Activated CD8-positive, alpha-beta memory T cell treated with anti-CD3 and anti-CD28 coated beads, Interleukin-2, amount 10 ng/mL, durations not matched to agents 7 days and 5 days (primary cell): ENCODE results near the gene PPP2R5D. TPM values are rescaled to one million over a fixed set of nuclear protein-coding genes. Genes with fewer than 3 reads are reported as not detected.
"Not testable (repeated sequence)": the region's sequence is repeated elsewhere in the genome, so short reads cannot be mapped to it uniquely, and the experiment has no call there.

ENCODE experiments used
- ATAC-seq: fragments of 150-1000 bp; cut with Tn5 transposase; one replicate; pipeline ENCODE4 v1.10.0; 2021; ENCODE audit warnings: moderate library complexity
- CTCF ChIA-PET: fragments of 350-600 bp; sonication (Branson Sonifier 250); formaldehyde crosslinking; loops from one replicate; lab custom pipeline; 2021; ENCODE audit warnings: antibody characterized with exemption; lab: Charles Lee
- DNase-seq: peaks from one replicate; pipeline ENCODE4 v3.0.0-alpha.2; 2020
- H3K27ac Mint-ChIP-seq: one replicate; pipeline ENCODE4 v1.8.0; 2021; ENCODE audit warnings: mild to moderate bottlenecking, mixed read lengths
- H3K27me3 Mint-ChIP-seq: one replicate; pipeline ENCODE4 v1.8.0; 2021; ENCODE audit warnings: mixed read lengths
- H3K36me3 Mint-ChIP-seq: one replicate; pipeline ENCODE4 v1.8.0; 2021; ENCODE audit warnings: mild to moderate bottlenecking, mixed read lengths
- H3K4me1 Mint-ChIP-seq: one replicate; pipeline ENCODE4 v1.8.0; 2021; ENCODE audit warnings: mixed read lengths
- H3K4me3 Mint-ChIP-seq: one replicate; pipeline ENCODE4 v1.8.0; 2021; ENCODE audit warnings: mild to moderate bottlenecking, moderate library complexity, mixed read lengths
- H3K9me3 Mint-ChIP-seq: one replicate; pipeline ENCODE4 v1.8.0; 2022; ENCODE audit warnings: low read depth, mixed read lengths
- total RNA-seq, 2 experiments: library from RNA; stranded (reverse); gene quantifications; one replicate each; pipeline ENCODE4 v1.2.3, GENCODE V29; 2021

PPP2R5D gene
- total RNA-seq, 2 experiments from 2014 or later = 53.0 to 58.4 TPM

- peaks cover 34% of the 10 kb centered on the region for H3K4me1 Mint-ChIP-seq
- no peak for ATAC-seq
- no peak overlapping the region for H3K4me3 Mint-ChIP-seq
- H3K36me3 Mint-ChIP-seq = peaks cover 8% of the 10 kb centered on the region
- H3K27ac Mint-ChIP-seq = no peak overlapping the region
- H3K27me3 Mint-ChIP-seq = no peaks in the 10 kb centered on the region
- DNase-seq = no peak
- CTCF ChIA-PET = interaction anchor here (0.5 to 1.5 kb wide), 4 partner anchors 9 to 1115 kb away, joined by 3 to 6 read pairs (median 4); partner anchors contain the start of gene PEX6
- H3K9me3 Mint-ChIP-seq = no peaks in the 10 kb centered on the region
Observed at GRCh38 chr6:42987533-42988451, 3.4 kb downstream of the PPP2R5D start.

GRCh38 chr6:42988486-42989020 lies 4.2 kb downstream of the PPP2R5D start:
- Mint-ChIP-seq H3K9me3 (no peaks in the 10 kb centered on the region), H3K27ac (no peak overlapping the region), H3K36me3 (peaks cover 11% of the 10 kb centered on the region), H3K4me1 (peaks cover 33% of the 10 kb centered on the region), H3K27me3 (no peaks in the 10 kb centered on the region), H3K4me3 (no peak overlapping the region)
- no peak for DNase-seq
- CTCF ChIA-PET = interaction anchor here (0.9 to 1.5 kb wide), 3 partner anchors 9 to 155 kb away, joined by 3 to 6 read pairs (median 6); partner anchors contain the start of gene PEX6
- no peak for ATAC-seq

- no peaks in the 10 kb centered on the region for H3K9me3 Mint-ChIP-seq
- no peak overlapping the region for H3K4me3 Mint-ChIP-seq
- H3K27me3 Mint-ChIP-seq = no peaks in the 10 kb centered on the region
- no peak for DNase-seq
- CTCF ChIA-PET = no interaction called here
- ATAC-seq = no peak
- peaks cover 27% of the 10 kb centered on the region for H3K4me1 Mint-ChIP-seq
- peaks cover 11% of the 10 kb centered on the region for H3K36me3 Mint-ChIP-seq
- no peak overlapping the region for H3K27ac Mint-ChIP-seq
Observed at GRCh38 chr6:42989923-42990322, 5.6 kb downstream of the PPP2R5D start.

GRCh38 chr6:42993445-42993844 lies 9.1 kb downstream of the PPP2R5D start:
- H3K27ac Mint-ChIP-seq = no peak overlapping the region

GRCh38 chr6:42996513-42996912 lies 12.1 kb downstream of the PPP2R5D start:
- CTCF ChIA-PET = interaction anchor here (0.9 to 1.4 kb wide), 3 partner anchors 11 to 147 kb away, joined by 4 to 6 read pairs (median 4); partner anchors contain the start of gene PPP2R5D
- Mint-ChIP-seq H3K9me3 (no peaks in the 10 kb centered on the region), H3K27ac (no peak overlapping the region), H3K4me1 (peaks cover 7% of the 10 kb centered on the region), H3K36me3 (peaks cover 8% of the 10 kb centered on the region), H3K27me3 (no peaks in the 10 kb centered on the region), H3K4me3 (no peak overlapping the region)
- DNase-seq (no peak), ATAC-seq (no peak)

More at GRCh38 chr6:42993445-42993844, 9.1 kb downstream of the PPP2R5D start:
- ATAC-seq = no peak
- Mint-ChIP-seq H3K4me3 (no peak overlapping the region), H3K36me3 (peaks cover 8% of the 10 kb centered on the region), H3K9me3 (no peaks in the 10 kb centered on the region), H3K27me3 (no peaks in the 10 kb centered on the region), H3K4me1 (peaks cover 7% of the 10 kb centered on the region)
- CTCF ChIA-PET = interaction anchor here (2.0 kb wide), 1 partner anchor 10 kb away, joined by 4 read pairs; the partner anchor contains the start of gene PPP2R5D
- DNase-seq = no peak

GRCh38 chr6:42998205-42998604 lies 13.8 kb downstream of the PPP2R5D start:
- DNase-seq, H3K4me3 Mint-ChIP-seq, H3K27me3 Mint-ChIP-seq, CTCF ChIA-PET, ATAC-seq, H3K9me3 Mint-ChIP-seq, H3K4me1 Mint-ChIP-seq, H3K36me3 Mint-ChIP-seq, H3K27ac Mint-ChIP-seq: not testable (repeated sequence)

GRCh38 chr6:43001843-43002242 lies 17.5 kb downstream of the PPP2R5D start:
- H3K27ac Mint-ChIP-seq = no peak overlapping the region
- DNase-seq (no peak), ATAC-seq (no peak)
- H3K9me3 Mint-ChIP-seq = no peaks in the 10 kb centered on the region
- no peak overlapping the region for H3K4me3 Mint-ChIP-seq
- no peaks in the 10 kb centered on the region for H3K27me3 Mint-ChIP-seq
- CTCF ChIA-PET = interaction anchor here (1.0 to 1.1 kb wide), 2 partner anchors 9 to 11 kb away, joined by 3 read pairs; no protein-coding TSS in a partner anchor
- H3K36me3 Mint-ChIP-seq = peaks cover 2% of the 10 kb centered on the region
- no peaks in the 10 kb centered on the region for H3K4me1 Mint-ChIP-seq

GRCh38 chr6:43005844-43006243 lies 21.5 kb downstream of the PPP2R5D start:
- ATAC-seq = no peak
- CTCF ChIA-PET = interaction anchor here (0.9 to 3.5 kb wide), 2 partner anchors 65 to 138 kb away, joined by 3 to 14 read pairs; no protein-coding TSS in a partner anchor
- DNase-seq = no peak
- no peak overlapping the region for H3K4me3 Mint-ChIP-seq
- H3K9me3 Mint-ChIP-seq = no peaks in the 10 kb centered on the region
- H3K27me3 Mint-ChIP-seq = no peaks in the 10 kb centered on the region
- no peaks in the 10 kb centered on the region for H3K4me1 Mint-ChIP-seq
- H3K27ac Mint-ChIP-seq = no peak overlapping the region
- H3K36me3 Mint-ChIP-seq = peaks cover 14% of the 10 kb centered on the region

- H3K27ac Mint-ChIP-seq = no peak overlapping the region
- no peaks in the 10 kb centered on the region for H3K9me3 Mint-ChIP-seq
- CTCF ChIA-PET = interaction anchor here (3.5 kb wide), 1 partner anchor 138 kb away, joined by 14 read pairs; no protein-coding TSS in a partner anchor
- DNase-seq (no peak), ATAC-seq (no peak)
- no peak overlapping the region for H3K4me3 Mint-ChIP-seq
- no peaks in the 10 kb centered on the region for H3K4me1 Mint-ChIP-seq
- no peaks in the 10 kb centered on the region for H3K27me3 Mint-ChIP-seq
- H3K36me3 Mint-ChIP-seq = peaks cover 17% of the 10 kb centered on the region
Observed at GRCh38 chr6:43006251-43006650, 21.9 kb downstream of the PPP2R5D start.

GRCh38 chr6:43007126-43007525 lies 22.8 kb downstream of the PPP2R5D start:
- H3K27me3 Mint-ChIP-seq = no peaks in the 10 kb centered on the region
- ATAC-seq (no peak), DNase-seq (no peak)
- peaks cover 17% of the 10 kb centered on the region for H3K36me3 Mint-ChIP-seq
- CTCF ChIA-PET = interaction anchor here (1.3 to 3.5 kb wide), 2 partner anchors 69 to 137 kb away, joined by 3 to 14 read pairs; no protein-coding TSS in a partner anchor
- no peak overlapping the region for H3K4me3 Mint-ChIP-seq
- no peaks in the 10 kb centered on the region for H3K9me3 Mint-ChIP-seq
- no peak overlapping the region for H3K27ac Mint-ChIP-seq
- peaks cover 8% of the 10 kb centered on the region for H3K4me1 Mint-ChIP-seq

GRCh38 chr6:43009124-43009523 lies 24.8 kb downstream of the PPP2R5D start:
- no peaks in the 10 kb centered on the region for H3K27me3 Mint-ChIP-seq
- peaks cover 21% of the 10 kb centered on the region for H3K4me1 Mint-ChIP-seq
- peak; percentile 60 for DNase-seq
- H3K9me3 Mint-ChIP-seq = no peaks in the 10 kb centered on the region
- H3K36me3 Mint-ChIP-seq = peaks cover 24% of the 10 kb centered on the region
- H3K4me3 Mint-ChIP-seq = no peak overlapping the region
- no peak overlapping the region for H3K27ac Mint-ChIP-seq
- CTCF ChIA-PET = interaction anchor here (0.8 to 2.6 kb wide), 3 partner anchors 11 to 134 kb away, joined by 3 to 15 read pairs (median 7); partner anchors contain the start of genes CNPY3 and RRP36
- ATAC-seq = no peak

- Mint-ChIP-seq H3K27me3 (no peaks in the 10 kb centered on the region), H3K27ac (no peak overlapping the region), H3K4me1 (peaks cover 34% of the 10 kb centered on the region), H3K4me3 (no peak overlapping the region), H3K9me3 (no peaks in the 10 kb centered on the region), H3K36me3 (peaks cover 24% of the 10 kb centered on the region)
- DNase-seq (no peak), ATAC-seq (no peak)
- CTCF ChIA-PET = interaction anchor here (1.3 to 2.6 kb wide), 4 partner anchors 9 to 132 kb away, joined by 3 to 15 read pairs (median 6); partner anchors contain the start of genes MRPL2 and RRP36
Observed at GRCh38 chr6:43011207-43011606, 26.8 kb downstream of the PPP2R5D start.

GRCh38 chr6:43012364-43012763 lies 28.0 kb downstream of the PPP2R5D start:
- H3K27me3 Mint-ChIP-seq = no peaks in the 10 kb centered on the region
- H3K4me1 Mint-ChIP-seq = peaks cover 41% of the 10 kb centered on the region
- ATAC-seq (no peak), DNase-seq (no peak)
- H3K36me3 Mint-ChIP-seq = peaks cover 22% of the 10 kb centered on the region
- H3K9me3 Mint-ChIP-seq = no peaks in the 10 kb centered on the region
- H3K27ac Mint-ChIP-seq = peak overlapping the region; percentile 19
- H3K4me3 Mint-ChIP-seq = peak overlapping the region; percentile 96
- CTCF ChIA-PET = interaction anchor here (1.0 to 3.7 kb wide), 4 partner anchors 10 to 132 kb away, joined by 3 to 15 read pairs (median 8); partner anchors contain the start of genes CNPY3 and PEX6
